GM10266 (cell line): ENCODE results near the gene HLTF.

ENCODE experiments used
- DNase-seq: peaks from one replicate; pipeline ENCODE4 v3.0.0; 2012; ENCODE audit errors: extremely low spot score
- CTCF ChIP-seq: IDR thresholded peaks from 2 replicates; pipeline ENCODE4 v1.5.1; 2012; ENCODE audit warnings: mild to moderate bottlenecking, low read depth; ENCODE audit not compliant: control insufficient read depth, insufficient read depth; ENCODE audit errors: missing control alignments

Gene HLTF

GRCh38 chr3:149003653-149004305 is 82.6 kb downstream of the HLTF start:
- TF ChIP-seq CTCF: no peak

GRCh38 chr3:149001727-149002126 is 84.6 kb downstream of the HLTF start:
- TF ChIP-seq CTCF: no peak
- DNase-seq: no peak

More at GRCh38 chr3:149003653-149004305, 82.6 kb downstream of the HLTF start:
- no peak for DNase-seq

GRCh38 chr3:149000206-149000745 is 86.1 kb downstream of the HLTF start:
- DNase-seq: no peak
- no peak for TF ChIP-seq CTCF

GRCh38 chr3:148999806-149000205 is 86.5 kb downstream of the HLTF start:
- no peak for TF ChIP-seq CTCF
- DNase-seq: no peak

- DNase-seq: no peak
- TF ChIP-seq CTCF: no peak
Observed at GRCh38 chr3:148998715-148999423, 87.5 kb downstream of the HLTF start.

- no peak for DNase-seq
- no peak for TF ChIP-seq CTCF
Observed at GRCh38 chr3:148998297-148998696, 88.0 kb downstream of the HLTF start.

GRCh38 chr3:148997623-148998022 is 88.7 kb downstream of the HLTF start:
- no peak for TF ChIP-seq CTCF
- DNase-seq: no peak
